Neural progenitor cell (in vitro differentiated cells): Measurements from ENCODE around the gene ABLIM2.

ENCODE experiments used
- EZH2 ChIP-seq: fragments of 200-600 bp; sonication (generic); IDR thresholded peaks from 2 replicates; pipeline ENCODE4 v1.6.1; 2017; ENCODE audit warnings: antibody characterized with exemption, mild to moderate bottlenecking, moderate library complexity
- EZH2phosphoT487 ChIP-seq: fragments of 200-600 bp; sonication (generic); IDR thresholded peaks from 2 replicates; pipeline ENCODE4 v1.6.1; 2017; ENCODE audit warnings: antibody characterized with exemption
- TF ChIP-seq, protein P1 (sequence below): fragments of 200-600 bp; sonication (generic); IDR thresholded peaks from 2 replicates; pipeline ENCODE4 v1.5.1; 2017; ENCODE audit warnings: antibody characterized with exemption, mild to moderate bottlenecking

- TF ChIP-seq, protein P1, sequence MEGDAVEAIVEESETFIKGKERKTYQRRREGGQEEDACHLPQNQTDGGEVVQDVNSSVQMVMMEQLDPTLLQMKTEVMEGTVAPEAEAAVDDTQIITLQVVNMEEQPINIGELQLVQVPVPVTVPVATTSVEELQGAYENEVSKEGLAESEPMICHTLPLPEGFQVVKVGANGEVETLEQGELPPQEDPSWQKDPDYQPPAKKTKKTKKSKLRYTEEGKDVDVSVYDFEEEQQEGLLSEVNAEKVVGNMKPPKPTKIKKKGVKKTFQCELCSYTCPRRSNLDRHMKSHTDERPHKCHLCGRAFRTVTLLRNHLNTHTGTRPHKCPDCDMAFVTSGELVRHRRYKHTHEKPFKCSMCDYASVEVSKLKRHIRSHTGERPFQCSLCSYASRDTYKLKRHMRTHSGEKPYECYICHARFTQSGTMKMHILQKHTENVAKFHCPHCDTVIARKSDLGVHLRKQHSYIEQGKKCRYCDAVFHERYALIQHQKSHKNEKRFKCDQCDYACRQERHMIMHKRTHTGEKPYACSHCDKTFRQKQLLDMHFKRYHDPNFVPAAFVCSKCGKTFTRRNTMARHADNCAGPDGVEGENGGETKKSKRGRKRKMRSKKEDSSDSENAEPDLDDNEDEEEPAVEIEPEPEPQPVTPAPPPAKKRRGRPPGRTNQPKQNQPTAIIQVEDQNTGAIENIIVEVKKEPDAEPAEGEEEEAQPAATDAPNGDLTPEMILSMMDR, result no peak
- TF ChIP-seq EZH2, result no peak
- TF ChIP-seq EZH2phosphoT487, result no peak
Observed at GRCh38 chr4:8076023-8076422, 82.6 kb downstream of the ABLIM2 start.
